Stimulated activated naive CD8-positive, alpha-beta T cell treated with anti-CD3 and anti-CD28 coated beads, Interleukin-15, amount 100 ng/mL, for 72 hours (primary cell): ENCODE results near the gene UCMA.

Experiments
- ATAC-seq: fragments of 150-1000 bp; cut with Tn5 transposase; 2 replicates; pipeline ENCODE4 v1.10.0; 2021; ENCODE audit warnings: mild to moderate bottlenecking, moderate library complexity
- DNase-seq, 2 donors: peaks; one replicate each; pipeline ENCODE4 v3.0.0; 2021 to 2022
- H3K27ac Mint-ChIP-seq, 2 donors: one replicate each; pipeline ENCODE4 v1.8.0; 2022; ENCODE audit warnings: mild to moderate bottlenecking in 2 of 2, mixed read lengths in 2 of 2, moderate library complexity in 2 of 2
- H3K27me3 Mint-ChIP-seq: one replicate; pipeline ENCODE4 v1.8.0; 2022; ENCODE audit warnings: mixed read lengths
- H3K4me1 Mint-ChIP-seq: one replicate; pipeline ENCODE4 v1.8.0; 2022; ENCODE audit warnings: mild to moderate bottlenecking, mixed read lengths
- H3K4me3 Mint-ChIP-seq, 2 donors: one replicate each; pipeline ENCODE4 v1.8.0; 2022; ENCODE audit warnings: mild to moderate bottlenecking in 2 of 2, mixed read lengths in 2 of 2, moderate library complexity in 1 of 2
- H3K9me3 Mint-ChIP-seq, 2 donors: one replicate each; pipeline ENCODE4 v1.8.0; 2022; ENCODE audit warnings: mixed read lengths in 2 of 2

UCMA gene

DNA sequence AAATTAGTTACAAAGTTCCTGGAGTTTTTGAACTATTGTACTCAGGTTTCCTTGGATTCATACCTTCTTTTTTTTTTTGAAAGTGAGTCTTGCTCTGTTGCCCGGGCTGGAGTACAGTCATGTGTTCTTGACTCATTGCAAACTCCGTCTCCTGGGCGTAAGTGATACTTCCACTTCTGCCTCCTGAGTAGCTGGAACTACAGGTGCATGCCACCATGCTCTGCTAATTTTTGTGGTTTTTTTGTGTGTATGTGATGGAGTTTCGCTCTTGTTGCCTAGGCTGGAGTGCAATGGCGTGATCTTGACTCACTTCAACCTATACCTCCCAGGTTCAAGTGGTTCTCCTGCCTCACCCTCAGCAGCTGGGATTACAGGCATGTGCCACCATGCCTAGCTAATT is 50.5 kb downstream of the UCMA start:
- ATAC-seq = no peak
- H3K4me1 Mint-ChIP-seq = no peaks in the 10 kb centered on the region
- H3K4me3 Mint-ChIP-seq = no peak overlapping the region

DNA sequence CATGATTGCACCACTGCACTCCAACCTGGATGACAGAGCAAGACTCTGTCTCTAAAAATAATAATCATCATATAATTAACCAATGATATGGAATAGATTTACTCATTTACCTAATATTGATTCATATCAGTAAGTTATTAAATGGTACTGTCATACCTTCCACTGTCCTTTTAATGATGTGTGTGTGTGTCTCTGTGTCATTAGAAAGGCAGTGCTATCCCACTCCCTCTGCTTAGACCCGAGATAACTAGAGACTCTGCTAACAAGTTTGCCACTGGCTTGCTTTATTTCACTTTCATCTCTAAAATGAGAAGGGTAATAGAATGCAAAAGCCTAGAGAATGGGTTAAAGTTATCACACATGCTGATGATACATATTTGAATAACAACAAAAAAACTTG is 51.8 kb downstream of the UCMA start:
- no peak overlapping the region for H3K4me3 Mint-ChIP-seq
- DNase-seq (no peak), ATAC-seq (no peak)
- H3K27ac Mint-ChIP-seq = no peak overlapping the region
- no peaks in the 10 kb centered on the region for H3K27me3 Mint-ChIP-seq
- no peaks in the 10 kb centered on the region for H3K9me3 Mint-ChIP-seq
- H3K4me1 Mint-ChIP-seq = no peaks in the 10 kb centered on the region

More for the DNA sequence above, 50.5 kb downstream of the UCMA start:
- Mint-ChIP-seq H3K27me3 (no peaks in the 10 kb centered on the region), H3K27ac (no peak overlapping the region), H3K9me3 (no peaks in the 10 kb centered on the region)
- no peak for DNase-seq

GRCh38 chr10:13180788-13181187 is 53.4 kb downstream of the UCMA start:
- no peaks in the 10 kb centered on the region for H3K9me3 Mint-ChIP-seq
- no peaks in the 10 kb centered on the region for H3K4me1 Mint-ChIP-seq
- DNase-seq (no peak), ATAC-seq (no peak)
- H3K27me3 Mint-ChIP-seq = no peaks in the 10 kb centered on the region
- H3K27ac Mint-ChIP-seq = no peak overlapping the region
- no peak overlapping the region for H3K4me3 Mint-ChIP-seq

- Mint-ChIP-seq H3K27ac (no peak overlapping the region), H3K9me3 (no peaks in the 10 kb centered on the region), H3K4me3 (no peak overlapping the region), H3K27me3 (no peaks in the 10 kb centered on the region), H3K4me1 (no peaks in the 10 kb centered on the region)
- DNase-seq (no peak), ATAC-seq (no peak)
Measured at GRCh38 chr10:13173616-13174015, 60.6 kb downstream of the UCMA start.
